HG03060 (cell line): ENCODE measurements around the gene OPRM1.

Experiments
- ATAC-seq: cut with Tn5 transposase; IDR thresholded peaks from one replicate; pipeline ENCODE4 v1.9.1; 2021; ENCODE audit warnings: low read depth, moderate number of reproducible peaks; ENCODE audit not compliant: unreplicated experiment

The OPRM1 gene

GRCh38 chr6:154266560-154267099 is 227.6 kb downstream of the OPRM1 start:
- ATAC-seq: no peak

- ATAC-seq: no peak
These were observed 228.6 kb downstream of the OPRM1 start for GRCh38 chr6:154267508-154268106.

GRCh38 chr6:154268486-154268885 is 229.4 kb downstream of the OPRM1 start:
- no peak for ATAC-seq

GRCh38 chr6:154274168-154274567 is 235.1 kb downstream of the OPRM1 start:
- no peak for ATAC-seq

- no peak for ATAC-seq
These were observed 238.0 kb downstream of the OPRM1 start for GRCh38 chr6:154276810-154277628.

- no peak for ATAC-seq
These were observed 238.6 kb downstream of the OPRM1 start for GRCh38 chr6:154277629-154278017.

GRCh38 chr6:154280521-154280920 is 241.5 kb downstream of the OPRM1 start:
- no peak for ATAC-seq

GRCh38 chr6:154284313-154284853 is 245.3 kb downstream of the OPRM1 start:
- no peak for ATAC-seq

- ATAC-seq: no peak
These were observed 246.8 kb downstream of the OPRM1 start for GRCh38 chr6:154285826-154286225.

GRCh38 chr6:154289818-154290508 is 250.9 kb downstream of the OPRM1 start:
- ATAC-seq: no peak

- no peak for ATAC-seq
These were observed 253.0 kb downstream of the OPRM1 start for GRCh38 chr6:154292066-154292465.

- ATAC-seq: no peak
These were observed 253.9 kb downstream of the OPRM1 start for GRCh38 chr6:154292855-154293519.

GRCh38 chr6:154295733-154296132 is 256.7 kb downstream of the OPRM1 start:
- no peak for ATAC-seq
